Sciatic nerve (tissue), 2 donors: Measurements from ENCODE around the gene ATP5PO. TPM values are rescaled to one million over a fixed set of nuclear protein-coding genes. Genes with fewer than 3 reads are reported as not detected.
"Not testable (repeated sequence)": the region's sequence is repeated elsewhere in the genome, so short reads cannot be mapped to it uniquely, and the experiment has no call there.

ENCODE experiments used
- ATAC-seq: fragments of 200-7000 bp; cut with Tn5 transposase; one replicate; pipeline ENCODE4 v1.9.1; 2020; ENCODE audit warnings: mild to moderate bottlenecking, moderate library complexity
- DNase-seq: peaks from one replicate; pipeline ENCODE4 v3.0.0-alpha.2; 2020; ENCODE audit warnings: low spot score
- intact Hi-C: fragments of 100-400 bp; cut with DNase I; formaldehyde crosslinking; loops from one replicate; pipeline ENCODE4 v1.14.2; 2022
- total RNA-seq: library from RNA; stranded (reverse); fragmentation: NEBNext Ultra II Directional; extraction: Animal tissue kit (Norgen Biotek cat#: 25700); gene quantifications from one replicate; pipeline ENCODE4 v1.2.1, GENCODE V29; 2021
- donor health status: DM: no; HTN: no; CAD: no.
- donor health status: DM: no; HTN: no; CAD: no.

The ATP5PO gene
- total RNA-seq, 1 donor from 2014 or later: 112 TPM

DNA sequence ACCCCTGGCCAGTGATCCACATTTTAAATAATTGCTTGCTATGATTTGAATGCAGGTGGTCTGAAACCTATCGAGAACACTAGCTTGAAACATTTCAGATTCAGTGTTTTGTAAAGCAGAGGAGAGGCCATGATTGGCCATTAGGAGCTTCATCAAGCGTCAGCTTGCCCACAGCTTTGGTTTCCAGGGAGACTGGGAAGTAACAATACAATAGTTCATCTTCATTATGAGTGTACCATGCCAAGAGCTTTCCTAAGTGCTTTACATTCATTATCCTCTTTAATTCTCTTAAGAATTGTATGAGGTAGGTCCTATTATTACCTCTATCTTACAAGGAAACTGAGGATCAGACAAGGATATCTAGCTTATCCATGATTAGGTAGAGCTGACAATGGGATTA is 27.7 kb upstream of the ATP5PO start:
- DNase-seq: no peak
- intact Hi-C loops: no loop called here
- ATAC-seq: no peak

DNA sequence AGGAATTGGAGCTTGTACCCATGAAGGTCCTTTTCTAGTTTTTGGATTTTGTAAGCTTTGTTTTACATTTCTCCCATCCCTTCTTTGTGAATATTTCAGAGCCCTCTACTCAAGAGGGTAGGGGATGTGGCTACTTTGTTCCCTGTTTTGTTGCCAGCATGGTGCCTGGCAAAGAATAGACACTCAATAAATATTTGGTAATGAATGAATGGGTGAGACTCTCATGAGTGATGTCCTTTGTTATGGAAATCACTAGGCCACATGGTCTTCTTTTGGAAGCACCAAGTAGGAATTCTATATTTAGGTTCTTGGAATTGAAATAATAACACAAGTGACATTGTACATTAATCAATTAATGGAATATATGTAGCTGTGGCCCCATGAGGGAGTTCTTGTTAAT is 26.8 kb upstream of the ATP5PO start:
- intact Hi-C loops: no loop called here
- DNase-seq (no peak), ATAC-seq (no peak)

DNA sequence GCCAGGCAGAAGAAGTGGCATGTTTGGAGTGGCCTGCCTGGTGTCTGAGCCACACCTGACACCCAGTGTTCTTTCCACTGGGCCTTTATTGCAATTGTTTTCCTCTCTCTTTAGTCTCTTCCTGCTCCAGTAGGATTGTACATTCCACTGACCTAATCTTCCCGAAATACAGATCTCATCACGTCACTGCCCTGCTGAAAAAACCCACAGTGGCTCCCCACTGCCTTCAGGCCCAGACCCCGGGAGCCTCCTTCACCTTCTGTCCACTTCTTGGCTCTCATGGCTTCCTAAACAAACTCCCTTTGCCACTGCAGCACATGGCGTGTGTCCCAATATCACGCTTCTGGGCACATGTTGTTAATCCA is 25.3 kb upstream of the ATP5PO start:
- intact Hi-C loops: no loop called here
- no peak for DNase-seq
- no peak for ATAC-seq

DNA sequence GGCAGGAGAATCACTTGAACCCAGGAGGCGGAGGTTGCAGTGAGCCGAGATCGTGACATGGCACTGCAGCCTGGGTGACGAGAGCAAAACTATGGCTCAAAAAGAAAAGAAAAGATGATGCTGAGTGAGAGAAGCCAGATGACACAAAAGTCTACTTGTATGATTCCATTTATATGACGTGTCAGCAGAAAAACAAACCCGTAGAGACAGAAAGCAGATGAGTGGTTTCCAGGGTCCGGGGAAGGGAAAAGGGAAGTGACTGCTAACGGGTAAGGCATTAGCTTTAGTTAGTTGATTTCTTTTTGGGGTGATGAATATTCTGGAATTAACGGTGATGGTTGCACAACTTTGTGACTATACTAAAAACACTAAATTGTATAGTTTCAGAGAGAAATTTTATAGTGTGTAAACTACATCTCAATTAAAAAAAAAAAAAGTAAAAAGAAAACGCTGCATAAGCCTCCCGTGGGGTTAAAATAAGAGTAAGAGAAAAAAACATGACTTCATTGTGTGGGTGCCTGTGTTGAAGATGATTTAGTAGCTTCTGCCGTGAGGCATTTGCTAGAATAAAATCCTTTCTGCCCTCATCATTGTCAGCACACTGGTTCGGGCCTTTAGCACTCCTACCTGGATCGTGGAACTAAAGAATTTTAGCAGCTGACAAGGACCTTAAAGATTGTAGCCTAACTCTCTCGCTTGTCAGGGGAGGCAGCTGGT is 24.7 kb upstream of the ATP5PO start:
- intact Hi-C loops: no loop called here
- ATAC-seq (no peak), DNase-seq (no peak)

DNA sequence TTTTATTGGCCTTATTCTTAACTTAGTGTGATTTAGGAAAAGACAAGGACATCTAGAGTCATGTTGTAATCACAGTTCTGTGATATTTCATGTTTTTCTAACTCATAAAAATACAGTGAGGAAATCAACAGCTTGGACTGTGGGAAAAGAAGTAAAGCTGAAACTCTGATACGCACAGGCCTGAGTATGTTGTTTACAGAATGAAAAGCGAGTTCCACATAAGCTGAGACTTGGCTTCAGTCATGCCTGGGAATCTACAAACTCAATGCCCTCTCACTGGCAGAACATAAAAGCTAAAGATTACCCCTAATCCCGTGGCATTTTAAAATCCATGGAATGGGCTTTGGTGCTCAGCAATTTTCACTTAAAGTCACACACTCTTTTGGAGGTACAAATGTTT is 23.6 kb upstream of the ATP5PO start:
- intact Hi-C loops: no loop called here
- ATAC-seq: no peak

DNA sequence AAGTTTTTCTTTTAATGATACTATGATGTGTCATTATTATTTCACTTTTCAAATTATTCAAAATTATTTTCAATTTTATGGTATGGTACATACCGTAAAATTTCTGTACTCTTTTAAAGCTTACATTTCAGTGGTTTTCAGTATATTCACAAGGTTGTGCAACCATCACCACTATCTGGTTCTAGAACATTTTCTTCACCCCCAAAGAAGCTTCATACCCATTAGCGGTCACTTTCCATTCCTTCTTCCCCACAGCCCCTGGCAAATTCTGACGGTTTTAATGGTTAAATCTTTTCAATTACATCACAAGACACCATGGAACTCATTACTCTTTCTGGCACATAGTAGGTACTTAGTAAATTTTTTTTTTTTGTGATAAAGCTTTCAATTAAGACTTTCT is 22.8 kb upstream of the ATP5PO start:
- ATAC-seq (no peak), DNase-seq (no peak)
- intact Hi-C loops: no loop called here

More for the DNA sequence above, 23.6 kb upstream of the ATP5PO start:
- no peak for DNase-seq

DNA sequence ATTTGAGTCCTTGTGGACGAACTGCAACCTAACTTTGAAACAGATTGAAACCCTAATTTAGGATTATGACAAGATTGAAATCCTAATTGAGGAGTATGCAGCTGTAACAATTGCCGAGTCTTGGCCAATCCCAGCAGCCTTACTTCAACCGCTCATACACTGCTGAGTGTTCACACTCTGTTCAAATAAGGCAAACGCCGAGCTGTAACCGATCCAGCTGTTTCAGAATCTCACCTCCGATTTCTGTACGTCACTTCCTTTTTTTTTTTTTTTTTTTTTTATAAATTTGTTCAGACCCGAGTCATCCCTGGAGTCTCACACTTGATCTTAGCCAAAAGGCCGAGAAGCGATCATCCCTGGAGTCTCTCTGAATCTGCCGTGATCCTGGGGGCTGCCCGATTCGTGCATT is 22.3 kb upstream of the ATP5PO start:
- ATAC-seq (no peak), DNase-seq (no peak)
- intact Hi-C loops: no loop called here

DNA sequence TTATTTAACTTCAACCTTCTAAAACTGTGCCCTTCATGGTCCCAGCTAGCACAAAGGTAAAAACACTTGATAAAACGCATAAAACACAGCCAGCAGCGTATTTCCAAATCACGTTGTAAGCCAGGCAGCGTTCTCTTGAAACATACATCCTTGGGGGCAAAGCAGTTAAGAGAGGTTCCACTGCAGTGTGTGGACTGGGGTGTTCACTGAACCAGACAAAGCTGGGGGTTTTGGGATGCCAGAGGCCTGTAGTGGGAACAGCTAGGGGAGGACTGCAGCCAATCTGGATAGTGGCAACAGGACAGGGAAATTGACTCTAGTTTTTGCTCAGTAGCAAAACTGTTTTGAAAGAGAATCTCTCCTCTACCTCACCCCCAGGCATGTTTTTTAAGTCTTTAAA is 21.5 kb upstream of the ATP5PO start:
- DNase-seq (no peak), ATAC-seq (no peak)
- intact Hi-C loops: no loop called here

DNA sequence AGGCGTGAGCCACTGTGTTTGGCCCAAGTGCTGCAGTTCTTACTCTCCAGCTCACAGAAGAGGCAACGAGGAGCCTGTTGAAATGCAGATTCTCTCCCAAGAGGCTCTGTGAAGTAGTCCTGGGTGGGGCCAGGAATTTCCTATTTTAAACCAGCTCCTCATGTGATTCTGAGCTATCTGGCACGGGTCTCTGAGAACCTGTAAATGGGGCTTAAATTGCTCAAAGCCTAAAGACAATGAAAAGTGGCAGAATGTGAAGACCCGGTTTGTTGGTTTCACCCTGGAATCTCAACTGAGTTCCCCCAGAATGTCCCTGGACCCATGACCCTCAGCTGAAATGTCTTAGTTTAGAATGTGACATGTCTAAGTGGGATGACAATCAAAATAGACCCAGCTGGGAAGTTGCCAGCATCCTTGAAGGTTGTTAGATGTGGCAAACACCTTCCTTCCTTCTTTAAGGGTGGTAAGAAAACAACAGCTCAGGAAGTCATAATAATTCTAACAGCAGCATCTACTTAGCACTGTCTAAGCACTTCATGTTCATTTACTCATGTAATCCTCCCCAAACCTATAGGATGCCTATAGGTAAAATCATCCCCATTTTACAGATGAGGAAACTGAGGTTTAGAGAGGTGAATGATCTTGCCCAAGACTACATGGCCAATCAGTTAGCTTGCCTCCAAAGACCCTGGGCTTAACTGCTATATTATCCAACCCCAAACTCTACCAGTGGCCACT is 20.9 kb upstream of the ATP5PO start:
- intact Hi-C loops: no loop called here
- DNase-seq (no peak), ATAC-seq (peak; percentile 53)

DNA sequence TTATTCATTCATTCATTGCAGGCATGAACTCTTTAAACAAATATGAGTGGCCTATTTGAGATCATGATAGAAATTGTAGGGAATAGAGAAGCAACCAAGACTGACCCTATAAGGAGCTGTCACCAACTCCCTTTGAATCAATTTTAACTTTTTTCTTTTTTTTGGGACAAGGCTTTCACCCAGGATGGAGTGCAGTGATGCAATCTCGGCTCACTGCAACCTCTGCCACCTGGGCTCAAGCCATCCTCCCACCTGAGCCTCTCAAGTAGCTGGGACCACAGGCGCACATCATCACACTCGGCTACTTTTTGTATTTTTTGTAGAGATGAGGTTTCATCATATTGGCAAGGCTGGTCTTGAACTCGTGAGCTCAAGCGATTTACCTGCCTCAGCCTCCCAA is 17.1 kb upstream of the ATP5PO start:
- intact Hi-C loops: no loop called here
- DNase-seq (no peak), ATAC-seq (no peak)

DNA sequence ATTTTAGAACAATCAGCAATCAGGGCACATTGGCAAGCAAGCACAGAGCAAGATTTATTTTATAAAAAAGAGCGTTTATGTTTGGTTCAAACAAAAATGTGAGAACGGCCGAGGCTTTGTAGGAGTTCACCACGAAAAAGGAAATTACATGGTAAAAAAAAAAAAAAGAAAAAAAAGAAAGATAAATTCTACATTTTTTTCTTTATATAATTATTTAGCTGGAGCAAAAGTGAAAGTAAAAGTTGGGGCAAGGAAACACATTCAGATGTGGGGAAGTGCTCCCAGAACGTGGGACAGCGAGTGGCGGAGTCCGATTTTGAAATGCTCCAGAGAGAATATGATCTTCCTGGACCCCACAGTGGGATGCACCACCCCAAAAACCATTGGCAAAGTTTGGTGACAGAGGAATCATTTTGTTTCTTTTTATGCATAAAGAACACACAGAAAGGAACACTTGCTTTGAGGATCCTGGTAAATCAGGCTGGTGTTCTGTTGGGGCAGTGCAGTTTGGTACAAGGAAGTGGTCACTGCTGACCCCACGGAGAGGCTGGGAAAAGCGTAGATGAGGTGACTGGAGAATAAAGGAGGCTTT is 16.3 kb upstream of the ATP5PO start:
- no peak for DNase-seq
- intact Hi-C loops: no loop called here
- peak; percentile 89 for ATAC-seq

DNA sequence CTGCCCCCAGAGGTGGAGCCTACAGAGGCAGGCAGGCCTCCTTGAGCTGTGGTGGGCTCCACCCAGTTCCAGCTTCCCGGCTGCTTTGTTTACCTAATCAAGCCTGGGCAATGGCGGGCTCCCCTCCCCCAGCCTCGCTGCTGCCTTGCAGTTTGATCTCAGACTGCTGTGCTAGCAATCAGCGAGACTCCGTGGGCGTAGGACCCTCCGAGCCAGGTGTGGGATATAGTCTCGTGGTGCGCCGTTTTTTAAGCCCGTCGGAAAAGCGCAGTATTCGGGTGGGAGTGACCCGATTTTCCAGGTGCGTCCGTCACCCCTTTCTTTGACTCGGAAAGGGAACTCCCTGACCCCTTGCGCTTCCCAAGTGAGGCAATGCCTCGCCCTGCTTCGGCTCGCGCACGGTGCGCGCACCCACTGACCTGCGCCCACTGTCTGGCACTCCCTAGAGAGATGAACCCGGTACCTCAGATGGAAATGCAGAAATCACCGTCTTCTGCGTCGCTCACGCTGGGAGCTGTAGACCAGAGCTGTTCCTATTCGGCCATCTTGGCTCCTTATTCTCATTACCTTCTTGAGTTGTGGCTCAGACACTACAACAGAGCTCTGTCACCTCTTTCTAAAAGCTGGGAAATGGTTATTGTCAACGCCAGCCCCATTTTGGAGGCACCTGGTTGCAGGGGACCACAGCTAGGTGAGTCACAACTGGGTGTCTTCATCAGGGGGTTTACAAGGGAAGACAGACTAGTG is 15.6 kb upstream of the ATP5PO start:
- intact Hi-C loops, DNase-seq: not testable (repeated sequence)
- peak; percentile 74 for ATAC-seq

DNA sequence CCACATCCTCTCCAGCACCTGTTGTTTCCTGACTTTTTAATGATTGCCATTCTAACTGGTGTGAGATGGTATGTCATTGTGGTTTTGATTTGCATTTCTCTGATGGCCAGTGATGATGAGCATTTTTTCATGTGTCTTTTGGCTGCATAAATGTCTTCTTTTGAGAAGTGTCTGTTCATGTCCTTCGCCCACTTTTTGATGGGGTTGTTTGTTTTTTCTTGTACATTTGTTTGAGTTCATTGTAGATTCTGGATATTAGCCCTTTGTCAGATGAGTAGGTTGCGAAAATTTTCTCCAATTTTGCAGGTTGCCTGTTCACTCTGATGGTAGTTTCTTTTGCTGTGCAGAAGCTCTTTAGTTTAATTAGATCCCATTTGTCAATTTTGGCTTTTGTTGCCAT is 10.6 kb upstream of the ATP5PO start:
- intact Hi-C loops, ATAC-seq, DNase-seq: not testable (repeated sequence)

DNA sequence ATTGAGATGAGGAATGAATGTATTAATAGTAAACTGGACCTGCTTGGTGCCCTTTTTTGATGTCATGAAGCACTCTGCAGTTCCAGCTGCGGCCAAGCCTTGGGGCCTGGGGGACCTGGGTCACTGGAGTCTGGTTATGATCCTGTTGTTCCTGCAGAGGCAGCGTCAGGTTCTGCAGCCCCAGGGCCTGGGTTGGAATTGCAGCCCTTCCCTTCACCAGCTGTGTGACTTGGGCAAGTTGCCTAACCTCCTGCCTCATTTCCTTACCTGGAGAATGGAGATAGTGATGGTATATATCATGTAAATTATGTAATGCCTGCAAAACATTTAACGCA is 9.1 kb upstream of the ATP5PO start:
- DNase-seq (peak; percentile 68), ATAC-seq (peak; percentile 46)
- intact Hi-C loops: loop anchor here (2.0 kb wide), 1 partner anchor 426 kb away; no protein-coding TSS in a partner anchor

DNA sequence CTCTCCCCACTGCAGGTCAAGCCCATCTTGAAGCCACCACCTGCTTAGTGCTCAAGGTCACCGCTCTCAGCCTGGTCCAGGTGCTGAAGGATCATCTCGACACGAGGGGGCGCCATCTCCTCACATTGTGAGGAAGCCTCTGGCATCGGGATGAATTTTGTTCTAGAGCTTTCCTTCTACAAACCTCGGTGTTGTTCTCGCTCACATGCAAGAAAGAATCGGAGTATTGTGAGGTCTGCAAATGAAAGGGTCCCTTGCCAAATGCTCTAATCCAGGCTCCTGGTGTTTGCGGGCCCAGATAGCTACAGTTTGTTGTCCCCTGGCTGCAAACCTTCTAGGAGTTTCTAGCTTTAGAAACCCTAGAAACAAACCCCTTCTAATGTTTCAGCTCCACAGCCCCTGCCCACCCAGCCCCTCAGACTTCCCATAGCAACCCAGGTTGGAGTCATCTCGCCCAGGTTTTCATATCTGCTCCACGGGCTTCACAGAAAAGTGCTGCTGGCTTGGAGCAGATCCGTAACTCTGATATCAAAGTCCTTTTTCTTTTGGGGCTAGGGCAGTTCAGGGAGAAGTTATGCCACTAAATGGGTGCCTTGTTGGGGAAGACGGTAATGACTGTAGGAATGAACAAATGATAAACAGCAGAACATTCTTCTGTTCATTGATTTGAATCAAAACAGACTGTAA is 8.6 kb upstream of the ATP5PO start:
- ATAC-seq: peak; percentile 97
- peak; percentile 97 for DNase-seq
- intact Hi-C loops: loop anchor here (2.0 kb wide), 1 partner anchor 427 kb away; no protein-coding TSS in a partner anchor

DNA sequence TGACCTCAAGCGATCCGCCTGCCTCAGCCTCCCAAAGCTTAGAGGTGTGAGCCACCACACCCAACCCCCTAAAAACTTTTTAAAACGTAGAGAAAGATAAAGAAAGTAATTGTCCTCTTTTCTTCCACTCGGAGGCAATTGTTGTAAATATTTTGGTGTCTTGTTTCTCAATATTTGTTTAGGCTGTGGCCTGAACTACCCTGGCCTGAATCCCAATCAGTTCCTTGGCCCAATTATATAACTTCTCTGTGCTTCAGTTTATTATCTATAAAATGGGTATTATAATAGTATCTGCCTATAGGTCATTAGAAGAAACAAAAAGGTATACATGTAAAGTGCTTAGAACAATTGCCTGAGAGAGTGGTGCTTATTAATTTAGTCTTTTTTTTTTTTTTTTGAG is 1.8 kb upstream of the ATP5PO start:
- ATAC-seq: no peak
- intact Hi-C loops: loop anchor here (10.0 kb wide), 1 partner anchor 1427 kb away; no protein-coding TSS in a partner anchor
- no peak for DNase-seq

DNA sequence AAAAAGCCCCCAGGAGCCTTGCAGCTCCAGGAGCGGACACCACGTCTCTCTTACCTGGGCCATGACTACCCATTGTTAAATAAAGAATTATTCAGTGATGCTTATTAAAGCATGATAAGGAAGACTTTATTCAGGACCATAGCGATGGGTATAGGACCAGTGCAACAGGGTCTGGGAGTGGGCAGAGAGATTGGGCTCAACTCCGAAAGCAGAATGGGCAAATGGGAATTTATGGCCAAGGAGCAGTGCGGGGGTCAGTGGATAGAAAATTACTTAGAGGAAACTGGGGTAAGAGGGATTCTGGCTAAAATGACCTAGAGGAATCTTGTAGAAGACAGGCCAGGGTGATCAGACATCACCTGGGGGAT is 580 bp upstream of the ATP5PO start:
- intact Hi-C loops: loop anchor here (10.0 kb wide), 1 partner anchor 1429 kb away; no protein-coding TSS in a partner anchor
- no peak for DNase-seq
- peak; percentile 14 for ATAC-seq

DNA sequence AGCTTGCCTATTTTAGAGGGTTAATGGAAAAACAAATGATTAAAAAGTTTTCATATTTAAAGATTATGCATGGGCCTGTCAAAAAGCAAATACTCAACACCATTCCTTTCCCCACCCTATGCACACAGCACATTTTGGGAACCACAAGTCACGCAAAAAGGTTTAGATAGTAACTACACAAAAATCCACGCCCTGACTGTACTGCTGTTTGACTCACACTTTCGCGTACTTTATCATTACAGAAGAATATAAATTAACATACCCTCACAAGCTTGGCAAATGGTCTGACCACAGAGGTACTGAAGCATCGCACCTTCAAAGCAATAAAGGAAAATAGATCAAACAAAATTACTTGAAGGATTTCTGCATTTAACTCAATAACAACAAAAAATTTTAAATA is 1.4 kb downstream of the ATP5PO start:
- intact Hi-C loops: loop anchor here (10.0 kb wide), 1 partner anchor 1431 kb away; no protein-coding TSS in a partner anchor
- DNase-seq (no peak), ATAC-seq (no peak)

DNA sequence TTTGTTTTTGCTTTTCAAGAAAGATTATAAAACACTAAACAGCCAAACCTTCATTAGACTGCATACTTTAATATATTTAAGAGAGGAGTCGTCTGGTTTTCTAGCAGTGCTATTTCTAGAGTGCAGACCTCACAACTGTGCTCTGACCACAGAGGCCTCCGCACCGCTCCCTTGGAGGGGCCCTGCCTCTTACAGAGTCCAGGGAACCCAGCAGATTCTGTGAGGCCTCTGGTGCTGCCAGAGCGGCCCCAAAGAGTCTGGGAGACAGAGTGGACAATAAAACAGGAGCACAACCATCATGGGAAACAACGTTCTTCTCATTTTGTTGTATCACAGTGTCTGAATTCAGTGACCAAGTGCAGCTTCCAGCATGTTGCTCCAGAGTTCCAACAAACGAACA is 5.8 kb downstream of the ATP5PO start:
- intact Hi-C loops: loop anchor here (10.0 kb wide), 1 partner anchor 1435 kb away; no protein-coding TSS in a partner anchor
- ATAC-seq (no peak), DNase-seq (no peak)
